Neural progenitor cell (in vitro differentiated cells): Measurements from ENCODE around the gene STRN.

Experiments used
- EZH2phosphoT487 ChIP-seq: fragments of 200-600 bp; sonication (generic); IDR thresholded peaks from 2 replicates; pipeline ENCODE4 v1.6.1; 2017; ENCODE audit warnings: antibody characterized with exemption
- TF ChIP-seq, protein P1 (sequence below): fragments of 200-600 bp; sonication (generic); IDR thresholded peaks from 2 replicates; pipeline ENCODE4 v1.5.1; 2017; ENCODE audit warnings: antibody characterized with exemption, mild to moderate bottlenecking

DNA sequence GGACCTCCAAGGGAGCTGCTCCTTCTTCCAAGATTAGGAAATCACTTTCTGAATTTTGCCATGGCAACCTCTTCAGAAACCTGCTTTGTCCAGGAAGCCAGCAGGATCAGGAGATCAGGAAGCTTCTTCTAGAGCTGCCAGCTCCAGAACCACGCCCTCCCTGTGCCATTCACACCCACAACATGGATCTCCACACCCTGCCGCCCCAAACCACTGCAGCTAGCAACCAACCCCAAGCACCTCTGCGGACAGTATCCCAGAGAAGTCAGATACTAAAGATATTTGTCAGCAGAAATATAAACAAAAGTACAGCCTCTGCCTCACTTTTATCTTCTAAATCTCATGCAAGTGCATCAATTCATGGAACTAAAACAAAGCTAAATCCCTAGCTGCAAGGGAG is 163.4 kb downstream of the STRN start:
- TF ChIP-seq, protein P1, sequence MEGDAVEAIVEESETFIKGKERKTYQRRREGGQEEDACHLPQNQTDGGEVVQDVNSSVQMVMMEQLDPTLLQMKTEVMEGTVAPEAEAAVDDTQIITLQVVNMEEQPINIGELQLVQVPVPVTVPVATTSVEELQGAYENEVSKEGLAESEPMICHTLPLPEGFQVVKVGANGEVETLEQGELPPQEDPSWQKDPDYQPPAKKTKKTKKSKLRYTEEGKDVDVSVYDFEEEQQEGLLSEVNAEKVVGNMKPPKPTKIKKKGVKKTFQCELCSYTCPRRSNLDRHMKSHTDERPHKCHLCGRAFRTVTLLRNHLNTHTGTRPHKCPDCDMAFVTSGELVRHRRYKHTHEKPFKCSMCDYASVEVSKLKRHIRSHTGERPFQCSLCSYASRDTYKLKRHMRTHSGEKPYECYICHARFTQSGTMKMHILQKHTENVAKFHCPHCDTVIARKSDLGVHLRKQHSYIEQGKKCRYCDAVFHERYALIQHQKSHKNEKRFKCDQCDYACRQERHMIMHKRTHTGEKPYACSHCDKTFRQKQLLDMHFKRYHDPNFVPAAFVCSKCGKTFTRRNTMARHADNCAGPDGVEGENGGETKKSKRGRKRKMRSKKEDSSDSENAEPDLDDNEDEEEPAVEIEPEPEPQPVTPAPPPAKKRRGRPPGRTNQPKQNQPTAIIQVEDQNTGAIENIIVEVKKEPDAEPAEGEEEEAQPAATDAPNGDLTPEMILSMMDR: no peak
- TF ChIP-seq EZH2phosphoT487: no peak
